HG03064 (cell line): ENCODE results near the gene MED27.
"Not testable (repeated sequence)": the region's sequence is repeated elsewhere in the genome, so short reads cannot be mapped to it uniquely, and the experiment has no call there.

Source experiments
- ATAC-seq: cut with Tn5 transposase; IDR thresholded peaks from one replicate; pipeline ENCODE4 v1.9.1; 2021; ENCODE audit warnings: low read depth; ENCODE audit not compliant: unreplicated experiment

Gene MED27

GRCh38 chr9:132077881-132078698 lies 1.6 kb downstream of the MED27 start:
- ATAC-seq = no peak

DNA sequence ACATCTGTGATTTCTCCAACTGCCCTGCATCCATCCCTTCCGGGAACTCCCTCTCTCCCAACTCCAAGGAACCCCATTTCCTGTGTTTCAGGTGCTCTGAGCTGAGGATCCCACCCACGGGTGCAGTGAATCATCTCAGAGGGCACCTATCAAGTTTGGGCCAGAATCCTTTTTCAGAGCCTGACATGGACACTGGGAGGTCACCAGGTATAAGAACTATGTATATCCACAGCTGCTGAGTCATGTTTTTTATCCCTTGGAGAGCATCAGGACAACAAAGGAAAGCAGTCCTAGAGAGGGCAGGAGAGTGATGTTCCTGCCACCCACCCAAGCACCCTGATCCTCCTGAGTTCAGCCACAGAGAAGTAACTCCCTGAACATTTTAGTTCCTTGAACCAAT lies 3.8 kb downstream of the MED27 start:
- no peak for ATAC-seq

DNA sequence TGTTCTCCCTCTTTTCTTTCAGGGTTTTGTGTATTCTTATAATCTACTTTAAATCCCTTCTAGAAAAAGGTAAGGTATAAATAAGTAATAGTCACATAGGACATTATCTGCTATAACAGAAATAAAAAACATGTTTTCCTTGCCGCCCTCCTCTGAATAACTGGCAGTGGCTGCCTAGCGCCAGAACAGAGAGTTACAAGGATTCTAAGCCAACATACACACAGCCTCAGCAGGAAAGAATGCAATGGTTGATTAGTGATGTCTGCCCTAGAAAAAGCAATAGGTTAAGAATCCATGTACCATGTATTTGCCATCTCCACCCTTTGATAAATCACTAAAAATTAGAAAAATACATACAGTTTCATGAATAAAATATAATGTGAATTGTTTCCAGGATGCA lies 4.9 kb downstream of the MED27 start:
- no peak for ATAC-seq

DNA sequence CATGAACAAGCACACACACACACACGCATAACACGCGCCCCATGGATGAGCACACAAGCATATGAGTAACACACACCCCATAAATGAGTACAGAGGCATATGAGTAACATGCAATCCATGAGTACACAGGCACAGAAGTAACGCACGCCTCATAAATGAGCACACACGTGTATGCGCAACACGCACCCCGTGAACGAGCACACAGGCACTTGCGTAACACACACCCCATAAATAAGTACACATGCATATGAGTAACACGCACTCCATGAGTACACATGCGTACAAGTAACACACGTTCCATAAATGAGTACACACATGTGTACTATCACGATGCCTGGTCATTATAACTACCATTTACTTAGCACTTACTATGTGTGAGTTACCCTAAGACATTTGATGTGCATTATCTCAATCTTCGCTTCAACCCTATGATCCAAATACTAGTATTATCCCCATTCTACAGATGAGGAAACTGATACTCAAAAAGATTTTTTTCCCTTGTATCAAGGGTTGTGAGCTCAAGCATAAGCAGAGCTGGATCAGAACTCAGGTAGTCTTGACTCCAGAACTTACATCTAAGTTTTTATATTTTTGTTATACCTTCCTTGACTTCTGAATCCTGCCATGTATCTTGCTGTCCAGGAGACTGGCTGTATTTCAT lies 7.7 kb downstream of the MED27 start:
- no peak for ATAC-seq

- ATAC-seq = no peak
Observed at GRCh38 chr9:132069046-132069898, 10.4 kb downstream of the MED27 start.

DNA sequence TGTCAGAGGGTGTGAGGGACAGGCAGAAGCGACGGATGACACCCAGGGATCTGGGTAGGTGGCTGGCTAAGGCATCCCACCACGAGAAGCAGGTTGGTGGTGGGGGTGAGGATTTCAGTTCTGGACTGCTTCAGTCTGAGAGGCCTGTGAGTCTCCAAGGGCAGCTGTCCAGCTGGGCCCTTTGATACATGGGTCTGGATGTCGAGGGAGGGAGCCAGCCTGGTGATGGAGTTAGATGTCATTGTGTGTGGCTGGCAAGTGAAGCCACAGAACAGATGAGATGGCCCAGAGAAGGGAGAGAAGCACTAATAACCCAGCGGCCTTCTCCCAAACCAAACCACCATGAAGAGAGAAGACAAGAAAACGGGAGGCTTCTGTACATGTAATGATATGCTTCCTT lies 11.1 kb downstream of the MED27 start:
- ATAC-seq = no peak

DNA sequence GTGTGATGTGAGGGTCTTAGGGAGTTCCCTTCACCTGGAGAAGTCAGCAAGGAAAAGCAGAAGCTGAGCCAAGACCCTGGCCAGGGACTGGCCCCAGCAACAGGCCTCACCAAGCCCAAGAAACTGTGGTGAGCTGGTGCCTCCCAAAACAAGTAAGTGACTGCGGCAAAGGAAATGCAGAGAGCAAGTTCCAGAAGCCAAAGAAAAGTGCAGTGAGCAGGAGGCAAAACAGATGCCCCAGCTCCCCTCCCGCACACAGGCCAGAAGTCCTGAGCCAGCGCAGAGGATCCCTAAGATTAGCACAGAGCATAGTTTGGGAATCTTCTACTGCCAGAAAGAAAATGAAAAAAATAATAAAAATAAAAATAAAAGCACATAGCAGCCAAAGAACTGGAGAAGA lies 13.2 kb downstream of the MED27 start:
- no peak for ATAC-seq

GRCh38 chr9:132066057-132066456 lies 13.6 kb downstream of the MED27 start:
- no peak for ATAC-seq

DNA sequence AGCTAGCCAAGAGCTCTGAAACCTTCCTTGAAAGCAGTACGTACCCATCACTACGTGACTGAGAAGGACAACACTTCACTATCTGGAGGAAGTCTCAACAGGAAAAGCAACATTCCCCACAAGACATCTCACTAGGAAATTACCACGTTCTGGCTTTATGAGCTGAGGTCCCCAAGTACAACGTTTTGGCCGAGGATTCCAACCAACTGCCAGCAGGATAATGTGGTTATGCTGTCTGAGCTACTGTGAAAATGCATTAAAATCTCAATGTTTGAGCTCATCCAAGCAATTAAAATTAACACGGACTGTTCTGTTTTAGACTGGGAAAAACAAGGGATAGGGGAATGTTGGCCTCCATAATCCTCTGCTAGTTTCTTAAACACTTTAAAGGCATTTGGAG lies 16.4 kb downstream of the MED27 start:
- ATAC-seq = no peak

DNA sequence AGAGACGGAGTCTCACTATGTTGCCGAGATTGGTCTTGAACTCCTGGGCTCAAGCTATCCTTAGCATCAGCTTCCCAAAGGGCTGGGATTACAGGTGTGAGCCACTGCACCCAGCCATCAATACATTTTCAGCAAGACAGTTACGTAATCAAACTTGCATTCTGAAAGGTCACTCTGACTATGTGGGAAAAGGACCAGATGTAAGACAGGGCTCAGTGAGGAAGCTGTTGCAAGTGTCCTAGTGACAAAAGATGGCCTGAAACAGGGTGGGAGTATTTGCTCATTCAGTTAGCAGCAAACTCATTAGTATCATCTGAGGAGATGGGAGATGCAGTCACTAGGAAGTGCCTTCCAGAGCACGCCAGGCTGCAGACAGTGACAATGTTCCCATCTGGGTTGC lies 16.9 kb downstream of the MED27 start:
- ATAC-seq = no peak

DNA sequence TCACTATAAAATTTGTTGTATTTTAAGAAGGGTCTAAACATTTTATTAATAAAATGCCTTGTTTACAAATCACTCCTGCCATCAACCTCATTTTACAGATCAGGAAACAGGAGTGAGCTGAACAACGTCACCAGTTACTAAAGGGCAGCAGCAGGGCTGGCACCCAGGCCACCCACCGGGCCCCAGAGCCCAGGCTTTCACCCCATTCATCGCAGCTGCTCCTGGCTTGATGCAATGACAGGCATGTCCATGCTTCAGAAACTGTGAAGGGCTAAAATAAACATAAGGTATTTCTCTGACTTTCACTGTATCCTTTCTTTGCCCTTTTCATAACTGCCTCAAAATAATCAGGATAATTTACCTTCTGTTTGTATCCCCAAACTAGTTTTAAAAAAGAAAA lies 18.1 kb downstream of the MED27 start:
- no peak for ATAC-seq

GRCh38 chr9:132059361-132059760 lies 20.3 kb downstream of the MED27 start:
- ATAC-seq = no peak

DNA sequence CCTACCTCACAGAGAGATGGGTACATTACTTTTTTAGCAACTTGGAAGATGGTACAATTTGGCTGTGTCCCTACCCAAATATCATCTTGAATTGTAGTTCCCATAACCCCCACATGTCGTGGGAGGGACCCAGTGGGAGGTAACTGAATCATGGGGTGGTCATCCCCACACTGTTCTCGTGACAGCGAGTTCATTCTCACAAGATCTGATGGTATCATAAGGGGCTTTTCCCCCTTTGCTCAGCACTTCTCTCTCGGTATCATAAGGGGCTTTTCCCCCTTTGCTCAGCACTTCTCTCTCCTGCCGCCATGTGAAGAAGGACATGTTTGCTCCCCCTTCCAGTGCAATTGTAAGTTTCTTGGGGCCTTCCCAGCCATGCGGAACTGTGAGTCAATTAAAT lies 21.4 kb downstream of the MED27 start:
- ATAC-seq = not testable (repeated sequence)

- no peak for ATAC-seq
Observed at GRCh38 chr9:132056717-132057560, 22.7 kb downstream of the MED27 start.

- ATAC-seq = no peak
Observed at GRCh38 chr9:132055756-132056155, 23.9 kb downstream of the MED27 start.

DNA sequence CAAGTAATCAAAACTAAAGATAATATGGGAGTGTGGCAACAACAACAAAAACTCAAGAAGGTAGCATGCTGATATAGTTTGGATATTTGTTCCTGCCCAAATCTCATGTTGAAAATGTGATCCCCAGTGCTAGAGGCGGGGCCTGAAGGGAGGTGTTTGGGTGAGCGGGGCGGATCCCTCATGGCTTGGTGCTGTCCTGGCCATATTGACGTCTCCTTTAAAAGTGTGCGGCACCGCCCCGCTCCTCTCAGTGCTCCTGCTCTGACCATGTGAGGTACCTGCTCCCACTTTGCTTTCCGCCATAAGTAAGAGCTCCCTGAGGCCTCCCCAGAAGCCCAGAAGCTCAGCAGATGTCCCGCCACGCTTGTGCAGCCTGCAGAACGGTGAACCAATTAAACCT lies 25.6 kb downstream of the MED27 start:
- ATAC-seq = no peak

- no peak for ATAC-seq
Observed at GRCh38 chr9:132049900-132050299, 29.8 kb downstream of the MED27 start.

DNA sequence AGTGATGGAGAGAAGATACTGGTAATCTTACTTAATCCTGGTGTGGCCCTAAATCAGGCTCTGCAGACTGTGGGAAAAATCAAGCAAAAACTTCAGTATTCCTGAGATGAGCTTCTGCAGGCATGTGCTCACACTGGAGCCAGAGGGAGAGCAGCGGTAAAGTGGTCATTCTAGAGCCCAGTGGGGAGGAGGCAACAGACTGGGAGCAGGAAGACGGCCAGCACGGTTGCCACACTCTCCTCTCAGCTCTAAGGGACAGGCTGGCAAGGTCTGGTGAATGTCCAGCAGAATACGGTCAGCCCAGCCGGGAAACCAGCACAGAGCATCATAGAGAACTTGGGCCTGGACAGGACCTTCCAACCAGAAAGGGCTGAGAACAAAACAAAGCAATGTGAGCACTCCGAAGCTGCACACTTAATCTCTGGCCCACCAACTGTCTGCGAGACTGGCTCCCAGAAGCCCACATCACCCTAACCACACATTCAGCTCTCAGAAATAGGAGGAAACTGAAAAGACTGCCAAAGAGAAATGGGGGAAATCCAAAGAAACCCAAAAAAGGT lies 30.3 kb downstream of the MED27 start:
- no peak for ATAC-seq

- ATAC-seq = no peak
Observed at GRCh38 chr9:132048201-132048600, 31.5 kb downstream of the MED27 start.

GRCh38 chr9:132046456-132046855 lies 33.2 kb downstream of the MED27 start:
- no peak for ATAC-seq
